Hindlimb muscle (tissue), 1 donor: ENCODE results near the gene IRF3. TPM values are rescaled to one million over a fixed set of nuclear protein-coding genes. Genes with fewer than 3 reads are reported as not detected.
A peak's percentile ranks its signal among the peaks of the same experiment; 100 is the strongest.

Experiments
- DNase-seq: peaks from one replicate; pipeline ENCODE4 v3.0.0-alpha.2; 2013
- polyA plus RNA-seq: library from polyadenylated mRNA; unstranded; fragments of 120-200 nt; gene quantifications from one replicate; pipeline ENCODE4 v1.2.1, GENCODE V29; 2013; ENCODE audit not compliant: insufficient read length

IRF3 gene
- polyA plus RNA-seq, 1 donor, result 38.7 TPM

GRCh38 chr19:49667473-49667872 is 1.8 kb upstream of the IRF3 start:
- DNase-seq, result no peak

GRCh38 chr19:49666120-49666444 is 425 bp upstream of the IRF3 start:
- DNase-seq, result no peak

DNA sequence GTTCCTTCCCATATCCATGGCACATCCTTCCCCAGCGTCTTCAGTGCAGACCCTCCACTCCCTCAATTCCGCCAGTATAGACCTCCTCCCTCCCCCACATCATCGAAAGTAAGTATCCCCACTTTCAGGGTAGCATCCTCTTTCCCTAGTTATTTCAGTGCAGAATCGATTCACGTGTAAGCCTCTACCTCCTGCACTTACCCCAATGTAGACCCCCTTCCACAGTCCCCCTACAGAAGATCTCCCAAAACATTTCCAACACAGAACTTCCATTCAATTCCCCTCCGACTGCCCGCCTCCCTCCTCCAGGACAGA is 664 bp downstream of the IRF3 start:
- DNase-seq, result no peak

DNA sequence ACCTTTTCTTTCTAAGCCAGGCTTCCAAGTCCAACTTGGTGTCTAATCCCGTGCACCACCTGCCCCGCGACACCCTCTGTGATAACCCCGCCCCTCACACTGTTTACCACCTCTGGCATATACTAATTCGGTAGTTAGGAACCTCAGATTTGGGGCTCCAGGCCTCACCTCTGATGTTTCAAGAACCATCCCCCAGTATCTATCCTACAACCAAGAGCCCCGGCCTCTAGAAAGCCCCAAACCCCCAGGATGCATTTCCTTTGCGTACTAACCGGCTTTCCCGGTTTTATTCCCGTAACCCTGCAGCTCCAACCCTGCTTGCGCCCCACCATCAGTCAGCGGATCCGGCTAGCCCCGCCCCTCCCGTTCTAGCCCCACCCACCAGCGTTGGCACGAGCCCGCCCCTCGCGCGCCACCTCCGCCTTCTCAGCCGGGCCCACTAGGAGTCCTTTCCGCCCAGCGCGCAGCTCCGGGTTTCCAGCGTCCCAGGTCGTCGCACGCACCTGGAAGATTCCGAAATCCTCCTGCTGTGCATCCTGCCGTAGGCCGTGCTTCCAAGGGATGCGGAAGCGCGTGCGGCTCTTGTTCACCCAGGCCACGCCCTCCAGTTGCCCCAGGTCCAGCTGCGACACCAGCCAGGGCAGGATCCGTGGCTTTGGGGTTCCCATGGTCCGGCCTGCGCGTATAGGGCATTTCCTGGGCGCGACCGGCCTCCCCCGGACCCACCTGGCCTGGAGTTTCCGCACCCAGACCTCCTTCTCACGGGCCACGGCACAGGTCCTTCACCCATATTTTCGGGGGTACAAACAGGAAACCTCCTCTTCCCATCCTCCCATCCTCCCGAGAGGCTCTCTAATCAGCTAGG is 1.3 kb downstream of the IRF3 start:
- DNase-seq, result peak; percentile 69

- DNase-seq, result no peak
Observed at GRCh38 chr19:49663224-49663623, 2.4 kb downstream of the IRF3 start.

GRCh38 chr19:49662011-49662410 is 3.6 kb downstream of the IRF3 start:
- no peak for DNase-seq

DNA sequence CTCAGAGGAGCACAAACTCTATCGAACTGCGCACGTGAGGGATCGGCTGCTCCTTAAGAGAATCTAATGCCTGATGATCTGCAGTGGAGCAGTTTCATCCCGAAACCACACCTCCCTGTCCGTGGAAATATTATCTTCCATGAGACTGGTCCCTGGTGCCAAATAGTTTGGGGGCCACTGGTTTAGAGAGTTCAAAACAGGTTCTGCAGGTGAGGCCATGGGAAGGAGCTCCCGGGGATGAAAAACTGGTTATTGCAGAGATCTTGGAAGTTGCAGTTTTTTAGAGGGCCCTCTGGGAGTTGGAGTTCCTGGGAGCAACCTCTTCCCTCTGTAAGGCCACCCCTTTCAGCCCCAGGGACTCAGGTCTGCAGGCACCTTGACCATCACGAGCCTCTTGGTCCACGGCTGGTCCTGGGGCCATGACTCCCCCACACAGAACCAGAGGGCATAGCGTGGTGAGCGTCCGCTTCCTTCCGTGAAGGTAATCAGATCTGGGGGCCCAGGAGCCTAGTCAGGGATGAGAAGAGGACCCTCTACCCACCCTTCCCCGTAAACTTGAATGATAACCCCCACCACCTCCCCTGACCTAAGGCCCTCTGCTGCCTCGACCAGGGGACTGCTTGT is 5.2 kb downstream of the IRF3 start:
- no peak for DNase-seq

DNA sequence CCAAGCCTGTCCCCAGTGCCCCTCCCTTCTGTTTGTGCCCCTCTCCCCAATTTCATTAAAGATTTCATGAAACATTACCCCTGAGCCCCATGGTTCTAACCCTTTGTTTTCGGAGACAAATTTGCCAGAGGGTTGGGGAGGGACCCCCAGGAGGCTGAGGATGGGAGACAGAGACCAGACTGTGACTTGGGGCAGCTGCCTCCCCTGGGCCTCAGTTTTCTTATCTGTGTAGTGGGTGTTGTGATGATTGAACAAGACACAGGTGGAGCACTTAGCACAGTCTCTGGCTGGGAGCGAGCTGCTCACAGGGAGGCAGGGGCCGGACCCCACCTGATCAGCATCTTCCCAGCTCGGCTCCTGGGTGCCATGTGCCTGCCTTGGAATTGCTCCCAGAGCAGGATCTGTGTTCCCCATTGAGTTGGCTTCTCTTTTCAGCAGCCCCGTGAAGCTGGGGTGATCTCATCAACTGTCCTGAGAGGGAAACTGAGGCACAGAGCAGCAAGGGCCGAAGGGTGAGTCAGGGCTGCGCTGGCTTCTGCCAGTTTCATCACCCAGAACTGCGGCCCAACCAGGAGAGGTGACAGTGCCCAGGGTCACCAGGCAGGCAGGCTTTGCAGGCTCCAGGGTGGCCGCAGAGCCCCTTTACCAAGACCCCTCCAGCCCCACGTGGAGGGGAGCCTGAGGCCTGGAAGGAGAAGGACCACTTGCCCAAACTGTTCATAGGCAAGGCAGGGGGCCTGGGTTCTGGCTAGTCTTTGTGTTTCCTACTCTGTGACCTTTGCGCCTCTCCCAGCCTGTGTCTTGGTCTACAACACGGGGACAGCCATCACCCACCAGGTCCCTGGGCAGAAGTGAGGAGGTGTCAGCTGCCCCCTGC is 6.9 kb downstream of the IRF3 start:
- no peak for DNase-seq

DNA sequence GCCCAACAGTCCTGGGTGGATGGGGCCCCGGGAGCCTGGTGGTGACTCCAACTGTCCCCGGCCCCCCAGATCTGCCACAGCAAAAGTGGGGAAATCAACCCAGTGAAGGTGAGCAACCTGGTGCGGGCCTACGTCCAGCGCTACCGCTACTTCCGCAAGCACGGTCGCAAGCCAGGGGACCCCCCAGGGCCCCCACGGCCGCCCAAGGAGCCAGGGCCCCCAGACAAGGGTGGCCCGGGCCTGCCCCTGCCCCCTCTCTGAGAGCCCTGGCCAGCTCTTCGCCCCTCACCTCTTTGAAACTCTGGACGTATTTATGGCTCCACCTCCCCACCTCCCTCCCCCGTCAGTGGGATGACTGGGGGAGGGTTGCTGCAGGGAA is 7.5 kb downstream of the IRF3 start:
- DNase-seq, result no peak

DNA sequence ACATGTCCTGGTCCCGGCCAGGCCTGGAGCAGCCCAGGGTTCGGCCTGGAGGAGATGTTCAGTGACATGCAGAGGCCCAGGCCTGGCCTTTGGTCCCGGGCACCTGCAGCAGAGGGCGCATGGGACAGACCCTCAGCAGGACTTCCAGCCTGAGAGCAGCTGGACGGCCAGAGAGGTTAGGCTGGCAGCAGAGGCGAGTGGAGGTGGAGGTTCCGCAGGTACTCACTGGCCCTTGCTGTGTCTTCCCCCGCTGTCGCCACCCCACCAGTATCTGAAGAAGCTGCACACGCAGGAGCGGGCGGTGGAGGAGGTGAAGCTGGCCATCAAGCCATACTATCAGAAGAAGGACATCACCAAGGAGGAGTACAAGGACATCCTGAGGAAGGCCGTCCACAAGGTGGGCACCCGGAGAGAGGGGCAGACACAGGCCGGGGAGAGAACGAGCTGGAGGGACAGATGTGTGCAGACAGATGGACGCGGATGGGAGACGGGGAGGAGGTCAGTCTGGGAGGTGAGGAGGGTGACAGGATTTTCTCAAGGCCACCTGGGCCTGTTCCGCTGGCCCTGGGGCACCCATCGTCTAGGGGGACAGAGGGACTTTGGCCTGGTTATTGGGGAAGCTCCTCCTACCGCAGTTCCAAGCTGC is 8.0 kb downstream of the IRF3 start:
- DNase-seq, result no peak

DNA sequence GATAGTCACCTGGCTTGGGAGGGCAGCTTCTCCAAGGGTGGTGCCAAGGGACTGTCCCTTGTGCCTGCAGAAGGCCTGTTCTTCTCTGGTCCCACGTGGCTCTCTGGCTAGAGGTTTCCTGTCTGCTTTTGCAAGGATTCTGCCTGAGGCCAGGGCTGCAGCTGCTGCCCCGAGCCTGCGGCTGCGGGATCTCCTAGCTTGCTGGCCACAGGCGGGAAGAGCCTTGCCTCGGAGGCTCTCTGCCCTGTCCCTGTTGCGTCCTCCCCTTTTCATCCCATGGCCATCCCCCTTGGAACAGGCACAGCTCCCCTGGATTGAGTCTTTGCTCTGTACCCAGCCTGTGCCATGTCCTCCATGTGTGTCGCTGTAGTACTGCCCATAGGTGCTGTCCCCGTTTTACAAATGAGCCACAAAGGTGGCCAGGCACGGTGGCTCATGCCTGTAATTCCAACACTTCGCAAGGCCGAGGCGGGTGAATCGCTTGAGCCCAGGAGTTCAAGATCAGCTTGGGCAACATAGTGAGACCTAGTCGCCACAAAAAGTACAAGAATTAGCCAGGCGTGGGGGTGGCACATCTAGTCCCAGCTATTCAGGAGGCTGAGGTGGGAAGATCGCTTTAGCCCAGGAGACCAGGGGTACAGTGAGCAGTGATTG is 9.1 kb downstream of the IRF3 start:
- DNase-seq, result no peak

GRCh38 chr19:49655570-49656455 is 9.8 kb downstream of the IRF3 start:
- no peak for DNase-seq

DNA sequence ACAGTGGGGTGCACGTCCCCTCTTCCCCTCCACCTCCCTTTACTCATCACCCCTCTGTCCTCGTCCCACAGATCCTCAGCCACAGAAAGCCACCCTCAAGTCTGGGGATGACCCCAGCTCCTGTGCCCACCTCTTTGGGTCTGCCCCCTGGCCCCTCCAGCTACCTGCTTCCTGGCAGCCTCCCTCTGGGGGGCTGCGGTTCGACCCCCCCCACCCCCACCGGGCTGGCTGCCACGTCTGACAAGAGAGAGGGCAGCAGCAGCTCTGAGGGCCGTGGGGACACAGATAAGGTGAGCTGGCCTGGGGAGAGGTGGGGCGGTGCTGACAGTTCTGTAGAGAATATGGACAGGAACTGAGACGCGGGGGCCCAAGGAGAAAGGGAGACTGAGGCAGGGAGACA is 11.1 kb downstream of the IRF3 start:
- no peak for DNase-seq

DNA sequence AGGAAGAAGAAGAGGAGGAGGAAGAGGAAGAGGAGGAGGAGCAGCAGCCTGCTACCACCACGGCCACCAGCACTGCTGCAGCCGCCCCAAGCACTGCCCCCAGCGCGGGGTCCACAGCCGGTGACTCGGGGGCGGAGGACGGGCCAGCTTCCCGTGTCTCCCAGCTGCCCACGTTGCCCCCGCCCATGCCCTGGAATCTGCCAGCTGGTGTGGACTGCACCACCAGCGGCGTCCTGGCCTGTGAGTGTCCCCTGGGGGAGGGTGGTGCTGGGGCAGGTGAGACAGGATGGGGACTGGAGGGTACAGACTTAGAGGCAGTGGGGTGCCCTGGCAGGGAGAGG is 12.2 kb downstream of the IRF3 start:
- DNase-seq, result no peak

DNA sequence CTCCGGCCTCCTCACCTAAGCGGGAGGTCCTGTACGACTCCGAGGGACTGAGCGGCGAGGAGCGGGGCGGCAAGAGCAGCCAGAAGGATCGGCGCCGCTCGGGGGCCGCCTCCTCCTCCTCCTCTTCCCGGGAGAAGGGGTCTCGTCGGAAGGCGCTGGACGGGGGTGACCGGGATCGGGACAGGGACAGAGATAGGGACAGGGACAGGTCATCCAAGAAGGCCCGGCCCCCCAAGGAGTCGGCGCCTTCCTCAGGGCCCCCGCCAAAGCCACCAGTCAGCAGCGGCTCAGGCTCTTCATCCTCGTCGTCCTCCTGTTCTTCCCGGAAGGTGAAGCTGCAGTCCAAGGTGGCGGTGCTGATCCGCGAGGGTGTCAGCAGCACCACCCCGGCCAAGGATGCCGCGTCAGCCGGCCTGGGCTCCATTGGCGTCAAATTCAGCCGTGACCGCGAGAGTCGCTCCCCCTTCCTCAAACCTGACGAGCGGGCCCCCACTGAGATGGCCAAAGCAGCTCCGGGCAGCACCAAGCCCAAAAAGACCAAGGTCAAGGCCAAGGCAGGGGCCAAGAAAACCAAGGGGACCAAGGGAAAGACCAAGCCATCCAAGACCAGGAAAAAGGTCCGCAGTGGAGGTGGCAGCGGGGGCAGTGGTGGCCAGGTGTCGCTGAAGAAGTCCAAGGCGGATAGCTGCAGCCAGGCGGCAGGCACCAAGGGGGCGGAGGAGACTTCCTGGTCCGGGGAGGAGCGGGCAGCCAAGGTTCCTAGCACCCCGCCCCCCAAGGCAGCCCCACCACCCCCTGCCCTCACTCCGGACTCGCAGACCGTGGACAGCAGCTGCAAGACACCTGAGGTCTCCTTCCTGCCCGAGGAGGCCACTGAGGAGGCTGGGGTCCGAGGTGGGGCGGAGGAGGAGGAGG is 12.8 kb downstream of the IRF3 start:
- DNase-seq, result no peak

- DNase-seq, result no peak
Observed at GRCh38 chr19:49651820-49652550, 13.7 kb downstream of the IRF3 start.

GRCh38 chr19:49651029-49651819 is 14.4 kb downstream of the IRF3 start:
- DNase-seq, result no peak

GRCh38 chr19:49646586-49646985 is 19.1 kb downstream of the IRF3 start:
- DNase-seq, result no peak

- no peak for DNase-seq
Observed at GRCh38 chr19:49645995-49646394, 19.7 kb downstream of the IRF3 start.
